Measurements from ENCODE around the gene SPATS2L. TPM values are rescaled to one million over a fixed set of nuclear protein-coding genes. Genes with fewer than 3 reads are reported as not detected.

Gene SPATS2L
- total and polyA plus RNA-seq, 2 of the 13 experiments (the other 11 are each of a cell fraction or from before 2014, with no cell fraction given): 154 to 212 TPM

- 100% methylated on average over 1 of the region's 1 CpG for WGBS (ENCODE audit: low lambda C conversion rate)
- in situ Hi-C loops (cut with HindIII; ENCODE audit: extremely low pct_ligation_motif_present, low pct_unique_long_range_greater_than_20kb) (no loop called here), intact Hi-C loops (cut with micrococcal nuclease; ENCODE audit: unreplicated experiment) (no loop called here)
- Histone ChIP-seq H3K36me3 (replicated peaks in 1 of 2; ENCODE audit: control insufficient read depth in 1 of 2, insufficient read depth in 2 of 2, low read length in 2 of 2) (peaks cover 3 to 30% of the 10 kb centered on the region in 2 experiments; a peak in 4 of 5 replicates), H3K4me1 (ENCODE audit: insufficient read depth, low read length) (peaks cover 55% of the 10 kb centered on the region), H3K79me2 (ENCODE audit: insufficient read depth, low read length) (peaks cover 96% of the 10 kb centered on the region), H3K27me3 (ENCODE audit: control insufficient read depth in 1 of 2, insufficient read depth in 2 of 2, low read length in 2 of 2) (no peaks in the 10 kb centered on the region), H3K9me3 (ENCODE audit: low read length) (no peaks in the 10 kb centered on the region), H2AFZ (ENCODE audit: low read length) (no peak overlapping the region), H3K9ac (ENCODE audit: insufficient read depth, low read depth, low read length) (no peak overlapping the region), H3K27ac (ENCODE audit: extremely low read length, insufficient read depth, low read length) (no peak overlapping the region), H3K4me2 (ENCODE audit: low read depth, low read length) (no peak overlapping the region), H3K4me3 (replicated peaks in 1 of 3; ENCODE audit: insufficient read depth in 1 of 3, low read depth in 2 of 3, low read length in 3 of 3) (no peak overlapping the region), H4K20me1 (ENCODE audit: insufficient read depth, low read length) (peaks cover 85% of the 10 kb centered on the region)
- FAIRE-seq (no peak), DNase-seq (ENCODE audit: low spot score) (no peak), ATAC-seq (no peak)
- no peak for TF ChIP-seq ZNF691 (CRISPR knock-in tag; IDR thresholded peaks at IDR 0.05; ENCODE audit: borderline replicate concordance, low read depth)
- TF ChIP-seq, protein P1, sequence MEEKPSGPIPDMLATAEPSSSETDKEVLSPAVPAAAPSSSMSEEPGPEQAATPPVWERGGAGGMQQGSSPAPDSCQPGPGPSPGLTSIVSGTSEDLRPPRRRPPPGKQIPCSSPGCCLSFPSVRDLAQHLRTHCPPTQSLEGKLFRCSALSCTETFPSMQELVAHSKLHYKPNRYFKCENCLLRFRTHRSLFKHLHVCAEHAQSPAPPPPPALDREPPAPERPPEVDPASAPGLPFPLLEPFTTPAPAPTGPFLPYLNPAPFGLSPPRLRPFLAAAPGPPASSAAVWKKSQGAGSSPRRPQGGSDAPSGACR (CRISPR knock-in tag; IDR thresholded peaks at IDR 0.05): no peak
- TF ChIP-seq CENPX (CRISPR knock-in tag; IDR thresholded peaks at IDR 0.05): no peak
- BruUV-seq (replicated peaks): no TSS peak
- POLR2A ChIA-PET: no interaction called here
- CTCF ChIA-PET (ENCODE audit: low intra/inter-chr PET ratio, low total read pairs): no interaction called here
Measured at GRCh38 chr2:200341376-200341775, 34.9 kb downstream of the SPATS2L start.

DNA sequence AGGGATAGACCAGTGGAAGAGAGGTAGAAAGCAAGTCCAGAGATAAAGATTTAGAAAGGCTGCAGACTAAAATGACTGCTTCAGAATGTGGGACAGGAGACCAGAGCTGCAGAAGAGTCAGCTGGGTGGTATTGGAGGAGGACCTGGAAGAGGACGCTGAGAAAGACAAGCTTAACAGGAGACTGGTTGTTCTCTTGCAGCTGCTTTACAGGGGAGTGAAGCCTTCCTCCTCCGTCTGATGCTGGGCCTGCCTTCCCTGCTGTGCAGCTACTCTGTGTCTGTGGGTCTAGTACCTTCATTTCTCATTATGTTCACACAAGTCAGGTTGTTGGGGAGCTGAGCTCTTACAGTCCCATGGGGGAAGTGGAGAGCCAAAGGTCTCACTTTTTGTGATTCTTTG is 35.7 kb downstream of the SPATS2L start:
- ATAC-seq: peak; percentile 16; the same call in 1 of the 3 replicates
- FAIRE-seq: no peak
- H3K4me2 ChIP-seq (ENCODE audit: low read depth, low read length): no peak overlapping the region
- H3K4me3 ChIP-seq (replicated peaks in 1 of 3; ENCODE audit: insufficient read depth in 1 of 3, low read depth in 2 of 3, low read length in 3 of 3): no peak overlapping the region
- H4K20me1 ChIP-seq (ENCODE audit: insufficient read depth, low read length): peaks cover 79% of the 10 kb centered on the region
- intact Hi-C loops (cut with micrococcal nuclease; ENCODE audit: unreplicated experiment): no loop called here
- in situ Hi-C loops (cut with HindIII; ENCODE audit: extremely low pct_ligation_motif_present, low pct_unique_long_range_greater_than_20kb): no loop called here
- CTCF ChIA-PET (ENCODE audit: low intra/inter-chr PET ratio, low total read pairs): no interaction called here
- BruUV-seq (replicated peaks): no TSS peak
- H3K79me2 ChIP-seq (ENCODE audit: insufficient read depth, low read length): peaks cover 96% of the 10 kb centered on the region
- WGBS (ENCODE audit: low lambda C conversion rate): 91% methylated on average over 2 of the region's 2 CpGs
- TF ChIP-seq RBM22 (optimal IDR thresholded peaks at IDR 0.05; ENCODE audit: low read length) (peak; percentile 74), ZNF20 (CRISPR knock-in tag; IDR thresholded peaks at IDR 0.05) (no peak)
- peaks cover 4 to 35% of the 10 kb centered on the region in 2 experiments for H3K36me3 ChIP-seq (replicated peaks in 1 of 2; ENCODE audit: control insufficient read depth in 1 of 2, insufficient read depth in 2 of 2, low read length in 2 of 2)
- no peak overlapping the region for H3K27ac ChIP-seq (ENCODE audit: extremely low read length, insufficient read depth, low read length)
- DNase-seq (ENCODE audit: low spot score): no peak
- H3K9me3 ChIP-seq (ENCODE audit: low read length): no peaks in the 10 kb centered on the region
- peaks cover 47% of the 10 kb centered on the region for H3K4me1 ChIP-seq (ENCODE audit: insufficient read depth, low read length)
- POLR2A ChIA-PET: interaction anchor here (1.0 kb wide), 1 partner anchor 18 kb away, joined by 3 read pairs; no protein-coding TSS in a partner anchor
- no peak overlapping the region for H3K9ac ChIP-seq (ENCODE audit: insufficient read depth, low read depth, low read length)
- no peak overlapping the region for H2AFZ ChIP-seq (ENCODE audit: low read length)
- no peaks in the 10 kb centered on the region for H3K27me3 ChIP-seq (ENCODE audit: control insufficient read depth in 1 of 2, insufficient read depth in 2 of 2, low read length in 2 of 2)
